ENCODE measurements around the gene TSPAN10. TPM values are rescaled to one million over a fixed set of nuclear protein-coding genes. Genes with fewer than 3 reads are reported as not detected.

The TSPAN10 gene
- total and polyA plus RNA-seq, 9 of the 15 experiments (the other 6 are each of a cell fraction or from before 2014, with no cell fraction given) = 0.05 to 0.31 (median 0.13) TPM; not detected in 1

GRCh38 chr17:81683584-81684441 lies 46.8 kb downstream of the TSPAN10 start, which contains the start of the genes ARL16 and HGS (continued):
- no peak for TF ChIP-seq HSF4 (CRISPR knock-in tag; IDR thresholded peaks at IDR 0.05; ENCODE audit: borderline replicate concordance)
- 0 out of 2 replicates have a peak, but pooled peaks have one; percentile 34 for TF ChIP-seq ZNF740 (CRISPR knock-in tag; IDR thresholded peaks at IDR 0.05)
- no peak for TF ChIP-seq ZNF740 (tag; IDR thresholded peaks at IDR 0.05)
- no peak for TF ChIP-seq PURB (CRISPR knock-in tag; IDR thresholded peaks at IDR 0.05; ENCODE audit: low read depth)
- TF ChIP-seq, protein P1, sequence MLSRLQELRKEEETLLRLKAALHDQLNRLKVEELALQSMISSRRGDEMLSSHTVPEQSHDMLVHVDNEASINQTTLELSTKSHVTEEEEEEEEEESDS (CRISPR knock-in tag; IDR thresholded peaks at IDR 0.05) = no peak
- no peak for TF ChIP-seq ID3 (CRISPR knock-in tag; IDR thresholded peaks at IDR 0.05)
- no peak for TF ChIP-seq ID3 (tag; IDR thresholded peaks at IDR 0.05)
- TF ChIP-seq HINFP (tag; conservative IDR thresholded peaks at IDR 0.05; ENCODE audit: low read depth) = no peak
- no peak for TF ChIP-seq SIX5 (IDR thresholded peaks at IDR 0.05; ENCODE audit: borderline replicate concordance in 1 of 2, insufficient read depth in 1 of 2, low read depth in 1 of 2, low read length in 2 of 2)
- TF ChIP-seq HLTF (IDR thresholded peaks at IDR 0.05) = no peak
- TF ChIP-seq ZNF165 (CRISPR knock-in tag; IDR thresholded peaks at IDR 0.05; ENCODE audit: borderline replicate concordance) = peak; percentile 37; the same call in 1 of the 2 replicates
- no peak for TF ChIP-seq ETV6 (IDR thresholded peaks at IDR 0.05; ENCODE audit: borderline replicate concordance in 1 of 2, low read depth in 2 of 2, low read length in 1 of 2)
- no peak for TF ChIP-seq ETV6 (CRISPR knock-in tag; IDR thresholded peaks at IDR 0.05; ENCODE audit: borderline replicate concordance)
- TF ChIP-seq ZNF318 (IDR thresholded peaks at IDR 0.05; ENCODE audit: borderline replicate concordance in 1 of 2, low read depth in 1 of 2) = no peak
